ENCODE results near the gene FOXO3.

Gene FOXO3

GRCh38 chr6:108643184-108643583 lies 82.5 kb downstream of the FOXO3 start:
- Histone ChIP-seq H3K79me2 (ENCODE audit: low read length) (no peaks in the 10 kb centered on the region), H3K36me3 (replicated peaks; ENCODE audit: low read depth, low read length) (no peaks in the 10 kb centered on the region)

GRCh38 chr6:108644252-108644651 lies 83.5 kb downstream of the FOXO3 start:
- H3K36me3 ChIP-seq (replicated peaks; ENCODE audit: low read depth, low read length): no peaks in the 10 kb centered on the region
- no peak overlapping the region for H2AFZ ChIP-seq (ENCODE audit: low read depth, low read length)
- no peak for TF ChIP-seq CTCF (IDR thresholded peaks at IDR 0.05; ENCODE audit: low read depth, low read length)
- no peak for TF ChIP-seq EZH2phosphoT487 (IDR thresholded peaks at IDR 0.05; ENCODE audit: low read depth)
- no peaks in the 10 kb centered on the region for H3K4me1 ChIP-seq (ENCODE audit: low read length)
- H3K9me3 ChIP-seq (ENCODE audit: insufficient read depth, low read length): no peaks in the 10 kb centered on the region
- no peak overlapping the region for H3K4me2 ChIP-seq (ENCODE audit: low read length)
- no peaks in the 10 kb centered on the region for H3K79me2 ChIP-seq (ENCODE audit: low read length)
- H3K27me3 ChIP-seq (ENCODE audit: low read depth, low read length): no peaks in the 10 kb centered on the region
- H4K20me1 ChIP-seq (ENCODE audit: insufficient read depth, low read length): peaks cover 4% of the 10 kb centered on the region; the same call in 1 of the 2 replicates
- H3K27ac ChIP-seq (ENCODE audit: low read length): no peak overlapping the region
- H3K9ac ChIP-seq (ENCODE audit: low read length): no peak overlapping the region
- H3K4me3 ChIP-seq (ENCODE audit: low read length): no peak overlapping the region

More at GRCh38 chr6:108643184-108643583, 82.5 kb downstream of the FOXO3 start:
- no peak overlapping the region for H2AFZ ChIP-seq (ENCODE audit: low read depth, low read length)
- peaks cover 2% of the 10 kb centered on the region for H3K4me1 ChIP-seq (ENCODE audit: low read length)
- no peak for TF ChIP-seq CTCF (IDR thresholded peaks at IDR 0.05; ENCODE audit: low read depth, low read length)
- no peak for TF ChIP-seq EZH2phosphoT487 (IDR thresholded peaks at IDR 0.05; ENCODE audit: low read depth)
- no peaks in the 10 kb centered on the region for H3K27me3 ChIP-seq (ENCODE audit: low read depth, low read length)
- H3K27ac ChIP-seq (ENCODE audit: low read length): no peak overlapping the region
- no peak overlapping the region for H3K9ac ChIP-seq (ENCODE audit: low read length)
- no peaks in the 10 kb centered on the region for H3K9me3 ChIP-seq (ENCODE audit: insufficient read depth, low read length)
- H4K20me1 ChIP-seq (ENCODE audit: insufficient read depth, low read length): peaks cover 4% of the 10 kb centered on the region; the same call in 1 of the 2 replicates
- H3K4me2 ChIP-seq (ENCODE audit: low read length): no peak overlapping the region
- H3K4me3 ChIP-seq (ENCODE audit: low read length): no peak overlapping the region

DNA sequence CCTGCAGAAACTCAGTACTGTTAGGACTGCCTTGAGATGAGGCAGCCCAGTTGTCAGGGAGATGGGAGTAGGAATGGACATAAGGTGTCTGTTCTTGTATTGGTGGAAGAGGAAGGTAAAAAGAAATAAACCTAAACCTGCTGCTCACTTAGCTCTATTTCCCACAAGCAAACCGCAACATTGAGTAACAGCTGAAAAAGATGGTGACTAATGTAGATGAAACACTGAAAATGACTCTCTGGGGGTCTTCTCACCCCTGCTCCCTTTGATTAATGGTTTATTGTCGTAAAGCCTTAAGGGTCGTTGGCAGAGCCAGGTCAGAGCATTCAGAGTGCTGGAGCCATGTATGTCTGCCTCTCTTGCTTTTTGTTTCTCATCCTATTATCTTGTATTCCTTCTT lies 87.5 kb downstream of the FOXO3 start:
- H3K36me3 ChIP-seq (replicated peaks; ENCODE audit: low read depth, low read length): no peaks in the 10 kb centered on the region
- H3K4me1 ChIP-seq (ENCODE audit: low read length): no peaks in the 10 kb centered on the region
- no peaks in the 10 kb centered on the region for H3K79me2 ChIP-seq (ENCODE audit: low read length)
- H3K9me3 ChIP-seq (ENCODE audit: insufficient read depth, low read length): no peaks in the 10 kb centered on the region
- no peaks in the 10 kb centered on the region for H3K27me3 ChIP-seq (ENCODE audit: low read depth, low read length)
- no peak overlapping the region for H3K4me3 ChIP-seq (ENCODE audit: low read length)
- no peak overlapping the region for H3K9ac ChIP-seq (ENCODE audit: low read length)
- no peak overlapping the region for H3K27ac ChIP-seq (ENCODE audit: low read length)
- H4K20me1 ChIP-seq (ENCODE audit: insufficient read depth, low read length): no peaks in the 10 kb centered on the region
- no peak overlapping the region for H3K4me2 ChIP-seq (ENCODE audit: low read length)
- H2AFZ ChIP-seq (ENCODE audit: low read depth, low read length): no peak overlapping the region
- TF ChIP-seq CTCF (IDR thresholded peaks at IDR 0.05; ENCODE audit: low read depth, low read length) (no peak), EZH2phosphoT487 (IDR thresholded peaks at IDR 0.05; ENCODE audit: low read depth) (no peak)

GRCh38 chr6:108650325-108650724 lies 89.6 kb downstream of the FOXO3 start:
- Histone ChIP-seq H3K27ac (ENCODE audit: low read length) (no peak overlapping the region), H3K79me2 (ENCODE audit: low read length) (no peaks in the 10 kb centered on the region), H3K4me1 (ENCODE audit: low read length) (no peaks in the 10 kb centered on the region), H2AFZ (ENCODE audit: low read depth, low read length) (no peak overlapping the region), H3K4me3 (ENCODE audit: low read length) (no peak overlapping the region), H3K9ac (ENCODE audit: low read length) (no peak overlapping the region), H3K9me3 (ENCODE audit: insufficient read depth, low read length) (no peaks in the 10 kb centered on the region), H4K20me1 (ENCODE audit: insufficient read depth, low read length) (no peaks in the 10 kb centered on the region), H3K27me3 (ENCODE audit: low read depth, low read length) (no peaks in the 10 kb centered on the region), H3K36me3 (replicated peaks; ENCODE audit: low read depth, low read length) (no peaks in the 10 kb centered on the region), H3K4me2 (ENCODE audit: low read length) (no peak overlapping the region)
- TF ChIP-seq EZH2phosphoT487 (IDR thresholded peaks at IDR 0.05; ENCODE audit: low read depth) (no peak), CTCF (IDR thresholded peaks at IDR 0.05; ENCODE audit: low read depth, low read length) (no peak)

All from OCI-LY3 (cell line).